Neutrophil (primary cell): ENCODE data around the gene TSPAN15.

Experiments
- H3K27ac ChIP-seq: fragments of 200-600 bp; sonication (generic); 2 replicates; pipeline ENCODE4 v1.5.1; 2016; ENCODE audit warnings: mild to moderate bottlenecking, moderate library complexity
- H3K27me3 ChIP-seq: fragments of 200-600 bp; sonication (generic); 2 replicates; pipeline ENCODE4 v1.6.0; 2016; ENCODE audit warnings: mild to moderate bottlenecking
- H3K36me3 ChIP-seq: fragments of 200-600 bp; sonication (generic); 2 replicates; pipeline ENCODE4 v1.5.1; 2017
- H3K4me1 ChIP-seq, 2 experiments: fragments of 200-600 bp in 1 of 2; sonication (generic) in 1 of 2; 1 replicate in 1 of 2; 2 replicates in 1 of 2; pipeline versions ENCODE4 v1.5.1 to v1.6.1; 2013 to 2016; ENCODE audit warnings: low read depth in 1 of 2, low read length in 1 of 2, mild to moderate bottlenecking in 1 of 2, moderate library complexity in 1 of 2; ENCODE audit not compliant: control insufficient read depth in 1 of 2, insufficient read depth in 1 of 2
- H3K4me3 ChIP-seq, 2 experiments: fragments of 200-600 bp in 1 of 2; sonication (generic) in 1 of 2; 1 replicate in 1 of 2; 2 replicates in 1 of 2; pipeline ENCODE4 v1.5.1; 2013 to 2016; ENCODE audit warnings: low read depth in 1 of 2, low read length in 1 of 2, mild to moderate bottlenecking in 1 of 2, moderate library complexity in 1 of 2
- H3K9me3 ChIP-seq: fragments of 200-600 bp; sonication (generic); 2 replicates; pipeline ENCODE4 v1.5.1; 2016
- CTCF ChIP-seq: fragments of 200-600 bp; sonication (generic); IDR thresholded peaks from 2 replicates; pipeline ENCODE4 v1.5.1; 2016; ENCODE audit warnings: antibody characterized with exemption

The TSPAN15 gene

GRCh38 chr10:69464801-69465401 is 13.6 kb downstream of the TSPAN15 start:
- no peak for TF ChIP-seq CTCF
- H3K27me3 ChIP-seq = no peaks in the 10 kb centered on the region
- no peaks in the 10 kb centered on the region for H3K9me3 ChIP-seq
- H3K4me1 ChIP-seq = peaks cover 26 to 38% of the 10 kb centered on the region in 2 experiments
- no peak overlapping the region for H3K27ac ChIP-seq
- H3K4me3 ChIP-seq = no peak overlapping the region
- no peaks in the 10 kb centered on the region for H3K36me3 ChIP-seq

GRCh38 chr10:69465457-69466157 is 14.3 kb downstream of the TSPAN15 start:
- Histone ChIP-seq H3K9me3 (no peaks in the 10 kb centered on the region), H3K27ac (no peak overlapping the region), H3K36me3 (no peaks in the 10 kb centered on the region), H3K27me3 (no peaks in the 10 kb centered on the region), H3K4me1 (peaks cover 26 to 41% of the 10 kb centered on the region in 2 experiments), H3K4me3 (no peak overlapping the region)
- no peak for TF ChIP-seq CTCF

GRCh38 chr10:69466158-69466490 is 14.9 kb downstream of the TSPAN15 start:
- no peaks in the 10 kb centered on the region for H3K27me3 ChIP-seq
- H3K9me3 ChIP-seq = no peaks in the 10 kb centered on the region
- no peak for TF ChIP-seq CTCF
- no peak overlapping the region for H3K27ac ChIP-seq
- H3K36me3 ChIP-seq = no peaks in the 10 kb centered on the region
- peaks cover 26 to 41% of the 10 kb centered on the region in 2 experiments for H3K4me1 ChIP-seq
- no peak overlapping the region for H3K4me3 ChIP-seq

GRCh38 chr10:69466689-69467088 is 15.4 kb downstream of the TSPAN15 start:
- Histone ChIP-seq H3K36me3 (no peaks in the 10 kb centered on the region), H3K27ac (no peak overlapping the region), H3K9me3 (no peaks in the 10 kb centered on the region), H3K4me1 (peaks cover 26 to 41% of the 10 kb centered on the region in 2 experiments), H3K27me3 (no peaks in the 10 kb centered on the region), H3K4me3 (no peak overlapping the region)
- no peak for TF ChIP-seq CTCF

GRCh38 chr10:69467928-69468750 is 16.9 kb downstream of the TSPAN15 start:
- no peaks in the 10 kb centered on the region for H3K36me3 ChIP-seq
- no peaks in the 10 kb centered on the region for H3K27me3 ChIP-seq
- H3K9me3 ChIP-seq = no peaks in the 10 kb centered on the region
- no peak overlapping the region for H3K4me3 ChIP-seq
- peaks cover 36 to 51% of the 10 kb centered on the region in 2 experiments for H3K4me1 ChIP-seq
- no peak overlapping the region for H3K27ac ChIP-seq
- no peak for TF ChIP-seq CTCF
